Endometrium (tissue), 2 donors: ENCODE measurements around the gene TREH.
"Not testable (repeated sequence)": the region's sequence is repeated elsewhere in the genome, so short reads cannot be mapped to it uniquely, and the experiment has no call there.

Source experiments
- FAIRE-seq: peaks from 2 replicates; lab custom pipeline; 2012; peaks lifted over from hg19 to GRCh38; lab: Jason Lieb, UNC
- donor health status: control.
- donor health status: control.

TREH gene

GRCh38 chr11:118696673-118697226 lies 17.3 kb upstream of the TREH start:
- FAIRE-seq = no peak

- no peak for FAIRE-seq
Measured at GRCh38 chr11:118694771-118695170, 15.3 kb upstream of the TREH start.

- FAIRE-seq = no peak
Measured at GRCh38 chr11:118694185-118694584, 14.7 kb upstream of the TREH start.

GRCh38 chr11:118691926-118692830 lies 12.7 kb upstream of the TREH start:
- FAIRE-seq = no peak

GRCh38 chr11:118690553-118691304 lies 11.3 kb upstream of the TREH start:
- FAIRE-seq = no peak

GRCh38 chr11:118689852-118690552 lies 10.6 kb upstream of the TREH start:
- FAIRE-seq = no peak

- FAIRE-seq = no peak
Measured at GRCh38 chr11:118689503-118689851, 10.0 kb upstream of the TREH start.

- FAIRE-seq = no peak
Measured at GRCh38 chr11:118688851-118689502, 9.5 kb upstream of the TREH start.

GRCh38 chr11:118688339-118688738 lies 8.9 kb upstream of the TREH start:
- not testable (repeated sequence) for FAIRE-seq

GRCh38 chr11:118687906-118688305 lies 8.5 kb upstream of the TREH start:
- no peak for FAIRE-seq

GRCh38 chr11:118684187-118684586 lies 4.7 kb upstream of the TREH start:
- FAIRE-seq = no peak

GRCh38 chr11:118682939-118683338 lies 3.5 kb upstream of the TREH start:
- not testable (repeated sequence) for FAIRE-seq

- FAIRE-seq = no peak
Measured at GRCh38 chr11:118682372-118682771, 2.9 kb upstream of the TREH start.

GRCh38 chr11:118678908-118679307 lies 542 bp downstream of the TREH start:
- FAIRE-seq = not testable (repeated sequence)

GRCh38 chr11:118677977-118678376 lies 1.5 kb downstream of the TREH start:
- no peak for FAIRE-seq

GRCh38 chr11:118674082-118674435 lies 5.4 kb downstream of the TREH start:
- no peak for FAIRE-seq

- FAIRE-seq = no peak
Measured at GRCh38 chr11:118673361-118674081, 5.9 kb downstream of the TREH start.

- no peak for FAIRE-seq
Measured at GRCh38 chr11:118672846-118673245, 6.6 kb downstream of the TREH start.

GRCh38 chr11:118671254-118671653 lies 8.2 kb downstream of the TREH start:
- FAIRE-seq = no peak

GRCh38 chr11:118670063-118670462 lies 9.4 kb downstream of the TREH start:
- no peak for FAIRE-seq

GRCh38 chr11:118666371-118666770 lies 13.1 kb downstream of the TREH start:
- FAIRE-seq = no peak
